HepG2 (cell line): Measurements from ENCODE around the gene APCDD1L. TPM values are rescaled to one million over a fixed set of nuclear protein-coding genes. Genes with fewer than 3 reads are reported as not detected.

Experiments
- BHLHE40 ChIP-seq: IDR thresholded peaks from 2 replicates; pipeline ENCODE4 v1.6.1; 2011; ENCODE audit warnings: low read length, improper control_type of control experiment
- CAMTA2 ChIP-seq: sonication (generic); formaldehyde crosslinking; IDR thresholded peaks from 2 replicates; pipeline ENCODE4 v1.4.0; 2020; ENCODE audit warnings: mild to moderate bottlenecking, missing genetic modification reagents, borderline replicate concordance
- GATAD2A ChIP-seq: IDR thresholded peaks from 2 replicates; pipeline ENCODE4 v1.6.1; 2016
- GTF3A ChIP-seq: sonication (generic); formaldehyde crosslinking; conservative IDR thresholded peaks from 2 replicates; pipeline ENCODE4 v1.4.0; 2020; ENCODE audit warnings: mild to moderate bottlenecking, missing genetic modification reagents
- GZF1 ChIP-seq: sonication (generic); formaldehyde crosslinking; IDR thresholded peaks from 2 replicates; pipeline ENCODE4 v1.5.1; 2020; ENCODE audit warnings: mild to moderate bottlenecking, missing genetic modification reagents
- HOXA5 ChIP-seq: sonication (generic); formaldehyde crosslinking; IDR thresholded peaks from 2 replicates; pipeline ENCODE4 v1.4.0; 2020; ENCODE audit warnings: missing genetic modification reagents
- HOXA7 ChIP-seq: sonication (generic); formaldehyde crosslinking; IDR thresholded peaks from 2 replicates; pipeline ENCODE4 v1.8.1; 2022; ENCODE audit warnings: mild to moderate bottlenecking, missing genetic modification reagents, moderate library complexity
- JARID2 ChIP-seq: sonication (generic); formaldehyde crosslinking; IDR thresholded peaks from 2 replicates; pipeline ENCODE4 v1.8.1; 2023; ENCODE audit warnings: missing genetic modification reagents, inconsistent platforms; ENCODE audit not compliant: insufficient replicate concordance
- KDM2A ChIP-seq: sonication (generic); formaldehyde crosslinking; IDR thresholded peaks from 2 replicates; pipeline ENCODE4 v1.4.0; 2020; ENCODE audit warnings: low read depth, missing genetic modification reagents, borderline replicate concordance
- KLF12 ChIP-seq: sonication (generic); formaldehyde crosslinking; IDR thresholded peaks from 2 replicates; pipeline ENCODE4 v1.4.0; 2020; ENCODE audit warnings: missing genetic modification reagents, borderline replicate concordance
- NR2F6 ChIP-seq, 2 experiments: IDR thresholded peaks; 2 replicates each; pipeline ENCODE4 v1.6.1; 2016; ENCODE audit warnings: antibody characterized with exemption in 1 of 2, mild to moderate bottlenecking in 1 of 2
- POGZ ChIP-seq: sonication (generic); formaldehyde crosslinking; IDR thresholded peaks from 2 replicates; pipeline ENCODE4 v1.4.0; 2020; ENCODE audit warnings: mild to moderate bottlenecking, missing genetic modification reagents
- RAD21 ChIP-seq: fragments of 450-650 bp; formaldehyde crosslinking; IDR thresholded peaks from 2 replicates; pipeline ENCODE4 v1.5.0; 2020; ENCODE audit warnings: mild to moderate bottlenecking
- SATB2 ChIP-seq: sonication (generic); formaldehyde crosslinking; IDR thresholded peaks from 2 replicates; pipeline ENCODE4 v1.5.0; 2020; ENCODE audit warnings: missing genetic modification reagents
- SOX5 ChIP-seq: IDR thresholded peaks from 2 replicates; pipeline ENCODE4 v1.6.1; 2016; ENCODE audit warnings: borderline replicate concordance
- TARDBP ChIP-seq: sonication (generic); formaldehyde crosslinking; IDR thresholded peaks from 2 replicates; pipeline ENCODE4 v1.8.0; 2022; ENCODE audit warnings: mild to moderate bottlenecking, missing genetic modification reagents
- TEAD3 ChIP-seq: optimal IDR thresholded peaks from 2 replicates; pipeline ENCODE3; 2016; ENCODE audit warnings: borderline replicate concordance
- ZBTB38 ChIP-seq: sonication (generic); formaldehyde crosslinking; IDR thresholded peaks from 2 replicates; pipeline ENCODE4 v1.5.1; 2020; ENCODE audit warnings: mild to moderate bottlenecking, missing genetic modification reagents
- ZNF232 ChIP-seq: sonication (generic); formaldehyde crosslinking; IDR thresholded peaks from 2 replicates; pipeline ENCODE4 v1.4.0; 2020; ENCODE audit warnings: missing genetic modification reagents, borderline replicate concordance
- ZNF501 ChIP-seq: sonication (generic); formaldehyde crosslinking; IDR thresholded peaks from 2 replicates; pipeline ENCODE4 v1.5.1; 2020; ENCODE audit warnings: mild to moderate bottlenecking, moderate library complexity, missing genetic modification reagents
- ZNF776 ChIP-seq: sonication (generic); formaldehyde crosslinking; IDR thresholded peaks from 2 replicates; pipeline ENCODE4 v1.4.0; 2020; ENCODE audit warnings: mild to moderate bottlenecking, missing genetic modification reagents
- ZNF790 ChIP-seq: sonication (generic); formaldehyde crosslinking; IDR thresholded peaks from 2 replicates; pipeline ENCODE4 v1.8.0; 2022; ENCODE audit warnings: missing genetic modification reagents, mild to moderate bottlenecking, borderline replicate concordance
- polyA plus RNA-seq, 8 experiments: library from polyadenylated mRNA; depleted of rRNA in 3 of 8; stranded (reverse) in 7 of 8; unstranded in 1 of 8; fragments of >200 nt; fragmentation: Illumina TruSeq in 4 of 8; extraction: Trizol in 4 of 8; gene quantifications; 2 replicates each; pipeline versions ENCODE4 v1.2.1 to v1.2.3, GENCODE V29; 2011 to 2016; ENCODE audit warnings: low read depth in 4 of 8, missing spikeins in 1 of 8, mixed read lengths in 1 of 8; ENCODE audit not compliant: insufficient read depth in 1 of 8
- total RNA-seq, 5 experiments: library from RNA; depleted of rRNA; stranded (reverse); fragments of >200 nt; fragmentation: Illumina TruSeq; extraction: Trizol; gene quantifications; 2 replicates each; pipeline ENCODE4 v1.2.3, GENCODE V29; 2016; ENCODE audit warnings: low read depth in 1 of 5
- TF ChIP-seq, protein P1 (sequence below): sonication (generic); formaldehyde crosslinking; IDR thresholded peaks from 2 replicates; pipeline ENCODE4 v1.4.0; 2020; ENCODE audit warnings: missing genetic modification reagents, borderline replicate concordance
- TF ChIP-seq, protein P2 (sequence below): sonication (generic); formaldehyde crosslinking; IDR thresholded peaks from 2 replicates; pipeline ENCODE4 v1.4.0; 2020; ENCODE audit warnings: missing genetic modification reagents
- TF ChIP-seq, protein P3 (sequence below): sonication (generic); formaldehyde crosslinking; IDR thresholded peaks from 2 replicates; pipeline ENCODE4 v1.8.1; 2023; ENCODE audit warnings: mild to moderate bottlenecking, inconsistent platforms, moderate library complexity, missing genetic modification reagents, borderline replicate concordance

APCDD1L gene
- total and polyA plus RNA-seq, 2 of the 13 experiments (the other 11 are each of a cell fraction or from before 2014, with no cell fraction given) = not detected

DNA sequence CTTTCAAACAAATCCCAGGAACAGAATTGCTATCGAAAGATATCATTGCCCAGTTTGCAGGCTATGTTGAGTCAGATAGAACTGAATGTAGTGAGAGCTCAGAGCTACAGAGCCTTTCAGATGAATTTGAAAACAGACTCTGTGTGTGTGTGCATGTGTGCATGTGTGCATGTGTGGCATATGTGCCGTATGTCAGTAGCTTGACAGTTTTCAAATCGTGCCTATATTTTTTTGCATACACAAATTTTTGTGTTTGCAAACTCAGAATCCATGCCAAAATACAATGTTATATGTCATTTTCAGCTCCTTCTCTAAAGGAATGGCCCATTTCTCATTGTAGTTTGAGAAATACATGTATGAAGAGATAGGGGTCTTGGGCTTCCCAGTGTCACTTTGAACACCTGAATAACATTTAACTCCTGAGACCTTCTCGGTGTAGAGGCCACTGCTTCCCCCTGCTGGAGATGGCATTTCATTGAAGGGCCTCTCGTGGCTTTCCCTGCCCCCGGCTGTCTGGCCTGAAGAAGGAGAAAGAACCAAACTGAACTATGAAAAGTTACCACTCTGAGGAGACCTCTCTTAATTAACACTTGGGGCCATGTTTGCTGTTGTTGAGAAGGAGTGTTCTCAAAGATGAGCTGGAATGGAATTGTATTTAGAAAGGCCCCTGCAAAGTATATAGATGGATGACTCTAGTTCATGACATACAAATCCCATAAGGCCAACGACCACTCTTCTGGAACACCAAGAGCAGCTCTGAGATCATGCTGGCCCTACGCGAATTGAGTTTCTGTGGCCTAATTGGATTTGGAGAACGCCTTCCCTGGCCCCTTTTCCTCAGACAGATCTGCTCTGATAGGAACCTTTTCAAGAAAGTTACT lies 67.4 kb downstream of the APCDD1L start (continued):
- TF ChIP-seq GZF1 (CRISPR knock-in tag) (no peak), ZBTB38 (CRISPR knock-in tag) (0 out of 2 replicates have a peak, but pooled peaks have one; percentile 24), ZNF232 (CRISPR knock-in tag) (peak; percentile 56; the same call in 1 of the 2 replicates), ZNF501 (CRISPR knock-in tag) (peak; percentile 34; the same call in 1 of the 2 replicates), ZNF790 (CRISPR knock-in tag) (no peak), SATB2 (CRISPR knock-in tag) (no peak), SOX5 (no peak), HOXA5 (0 out of 2 replicates have a peak, but pooled peaks have one; percentile 58), TARDBP (CRISPR knock-in tag) (0 out of 2 replicates have a peak, but pooled peaks have one; percentile 34), NR2F6 (IDR thresholded peaks at IDR 0.05) (no peak), NR2F6 (CRISPR knock-in tag; IDR thresholded peaks at IDR 0.05) (0 out of 2 replicates have a peak, but pooled peaks have one; percentile 15), JARID2 (CRISPR knock-in tag) (no peak), KDM2A (peak; percentile 35; the same call in 1 of the 2 replicates), KLF12 (CRISPR knock-in tag) (0 out of 2 replicates have a peak, but pooled peaks have one; percentile 13), CAMTA2 (CRISPR knock-in tag) (no peak), HOXA7 (no peak), GTF3A (CRISPR knock-in tag) (no peak), BHLHE40 (no peak), ZNF776 (no peak), TEAD3 (CRISPR knock-in tag) (peak; percentile 39), RAD21 (CRISPR knock-in tag) (peak; percentile 88), POGZ (no peak), GATAD2A (CRISPR knock-in tag) (no peak)
- TF ChIP-seq, protein P1, sequence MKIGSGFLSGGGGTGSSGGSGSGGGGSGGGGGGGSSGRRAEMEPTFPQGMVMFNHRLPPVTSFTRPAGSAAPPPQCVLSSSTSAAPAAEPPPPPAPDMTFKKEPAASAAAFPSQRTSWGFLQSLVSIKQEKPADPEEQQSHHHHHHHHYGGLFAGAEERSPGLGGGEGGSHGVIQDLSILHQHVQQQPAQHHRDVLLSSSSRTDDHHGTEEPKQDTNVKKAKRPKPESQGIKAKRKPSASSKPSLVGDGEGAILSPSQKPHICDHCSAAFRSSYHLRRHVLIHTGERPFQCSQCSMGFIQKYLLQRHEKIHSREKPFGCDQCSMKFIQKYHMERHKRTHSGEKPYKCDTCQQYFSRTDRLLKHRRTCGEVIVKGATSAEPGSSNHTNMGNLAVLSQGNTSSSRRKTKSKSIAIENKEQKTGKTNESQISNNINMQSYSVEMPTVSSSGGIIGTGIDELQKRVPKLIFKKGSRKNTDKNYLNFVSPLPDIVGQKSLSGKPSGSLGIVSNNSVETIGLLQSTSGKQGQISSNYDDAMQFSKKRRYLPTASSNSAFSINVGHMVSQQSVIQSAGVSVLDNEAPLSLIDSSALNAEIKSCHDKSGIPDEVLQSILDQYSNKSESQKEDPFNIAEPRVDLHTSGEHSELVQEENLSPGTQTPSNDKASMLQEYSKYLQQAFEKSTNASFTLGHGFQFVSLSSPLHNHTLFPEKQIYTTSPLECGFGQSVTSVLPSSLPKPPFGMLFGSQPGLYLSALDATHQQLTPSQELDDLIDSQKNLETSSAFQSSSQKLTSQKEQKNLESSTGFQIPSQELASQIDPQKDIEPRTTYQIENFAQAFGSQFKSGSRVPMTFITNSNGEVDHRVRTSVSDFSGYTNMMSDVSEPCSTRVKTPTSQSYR = peak; percentile 77
- TF ChIP-seq, protein P2, sequence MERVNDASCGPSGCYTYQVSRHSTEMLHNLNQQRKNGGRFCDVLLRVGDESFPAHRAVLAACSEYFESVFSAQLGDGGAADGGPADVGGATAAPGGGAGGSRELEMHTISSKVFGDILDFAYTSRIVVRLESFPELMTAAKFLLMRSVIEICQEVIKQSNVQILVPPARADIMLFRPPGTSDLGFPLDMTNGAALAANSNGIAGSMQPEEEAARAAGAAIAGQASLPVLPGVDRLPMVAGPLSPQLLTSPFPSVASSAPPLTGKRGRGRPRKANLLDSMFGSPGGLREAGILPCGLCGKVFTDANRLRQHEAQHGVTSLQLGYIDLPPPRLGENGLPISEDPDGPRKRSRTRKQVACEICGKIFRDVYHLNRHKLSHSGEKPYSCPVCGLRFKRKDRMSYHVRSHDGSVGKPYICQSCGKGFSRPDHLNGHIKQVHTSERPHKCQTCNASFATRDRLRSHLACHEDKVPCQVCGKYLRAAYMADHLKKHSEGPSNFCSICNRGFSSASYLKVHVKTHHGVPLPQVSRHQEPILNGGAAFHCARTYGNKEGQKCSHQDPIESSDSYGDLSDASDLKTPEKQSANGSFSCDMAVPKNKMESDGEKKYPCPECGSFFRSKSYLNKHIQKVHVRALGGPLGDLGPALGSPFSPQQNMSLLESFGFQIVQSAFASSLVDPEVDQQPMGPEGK (CRISPR knock-in tag) = no peak
- TF ChIP-seq, protein P3, sequence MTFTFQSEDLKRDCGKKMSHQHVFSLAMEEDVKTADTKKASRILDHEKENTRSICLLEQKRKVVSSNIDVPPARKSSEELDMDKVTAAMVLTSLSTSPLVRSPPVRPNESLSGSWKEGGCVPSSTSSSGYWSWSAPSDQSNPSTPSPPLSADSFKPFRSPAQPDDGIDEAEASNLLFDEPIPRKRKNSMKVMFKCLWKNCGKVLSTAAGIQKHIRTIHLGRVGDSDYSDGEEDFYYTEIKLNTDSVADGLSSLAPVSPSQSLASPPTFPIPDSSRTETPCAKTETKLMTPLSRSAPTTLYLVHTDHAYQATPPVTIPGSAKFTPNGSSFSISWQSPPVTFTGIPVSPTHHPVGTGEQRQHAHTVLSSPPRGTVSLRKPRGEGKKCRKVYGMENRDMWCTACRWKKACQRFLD (CRISPR knock-in tag) = no peak
